ENCODE data around the gene MC2R. TPM values are rescaled to one million over a fixed set of nuclear protein-coding genes. Genes with fewer than 3 reads are reported as not detected.

MC2R gene
- total and polyA plus RNA-seq, 2 of the 4 experiments (the other 2 are of a cell fraction) = not detected

- no peak overlapping the region for H2AK9ac ChIP-seq (replicated peaks; ENCODE audit: low read depth, low read length, poor library complexity)
- no peak overlapping the region for H2BK5ac ChIP-seq (ENCODE audit: low read depth, low read length, poor library complexity, severe bottlenecking)
- no peak overlapping the region for H3K9ac ChIP-seq (ENCODE audit: low read depth, low read length)
- no peak overlapping the region for H3K14ac ChIP-seq (replicated peaks; ENCODE audit: low read depth, low read length)
- no peak overlapping the region for H3K27ac ChIP-seq (ENCODE audit: insufficient read depth, low read length)
- H2BK120ac ChIP-seq (ENCODE audit: low read depth, low read length) = no peak overlapping the region
- CTCF ChIA-PET = no interaction called here
- no peak overlapping the region for H2BK15ac ChIP-seq (ENCODE audit: low read depth, low read length)
- H3K4me3 ChIP-seq (ENCODE audit: insufficient read depth, low read depth, low read length) = no peak overlapping the region
- BruUV-seq (replicated peaks) = no TSS peak
- no peak overlapping the region for H4K5ac ChIP-seq (ENCODE audit: low read depth, low read length)
- no peaks in the 10 kb centered on the region for H4K20me1 ChIP-seq (ENCODE audit: insufficient read depth, low read length)
- no peak overlapping the region for H3K4ac ChIP-seq (ENCODE audit: low read depth, low read length)
- H3K9me1 ChIP-seq (ENCODE audit: insufficient read depth, low read length) = no peaks in the 10 kb centered on the region
- H3K4me1 ChIP-seq (ENCODE audit: control insufficient read depth, insufficient read depth, low read length) = no peaks in the 10 kb centered on the region
- H3K56ac ChIP-seq (ENCODE audit: extremely low read depth, insufficient read depth, low read length) = no peak overlapping the region
- ATAC-seq (ENCODE audit: low read depth) (no peak), DNase-seq (no peak)
- intact Hi-C loops (cut with micrococcal nuclease) = no loop called here
- WGBS, 2 experiments (ENCODE audit: extremely low coverage in 2 of 2, insufficient read length in 1 of 2) = 80% methylated on average over 1 of the region's 6 CpGs; no CpG with 5 or more reads in 1 of the 2 experiments
- dilution Hi-C loops (cut with HindIII; ENCODE audit: low sequenced_read_pairs, unreplicated experiment) = no loop called here
- H3K9me3 ChIP-seq (ENCODE audit: control insufficient read depth, insufficient read depth, low read length) = peaks cover 7% of the 10 kb centered on the region
- no peaks in the 10 kb centered on the region for H3K27me3 ChIP-seq (ENCODE audit: control insufficient read depth, insufficient read depth, low read length)
- in situ Hi-C loops (cut with MboI; ENCODE audit: low sequenced_read_pairs) = no loop called here
- H3K4me2 ChIP-seq (ENCODE audit: low read depth, low read length) = no peak overlapping the region
- H3K36me3 ChIP-seq (ENCODE audit: control insufficient read depth, insufficient read depth, low read length) = no peaks in the 10 kb centered on the region
- H3K23ac ChIP-seq (ENCODE audit: low read depth, low read length) = no peak overlapping the region
- no peak overlapping the region for H2AK5ac ChIP-seq (ENCODE audit: low read depth, low read length)
- no peak overlapping the region for H2AFZ ChIP-seq (replicated peaks; ENCODE audit: low read length, poor library complexity)
- no peak overlapping the region for H2BK20ac ChIP-seq (ENCODE audit: low read depth, low read length)
- H3K18ac ChIP-seq (ENCODE audit: low read depth, low read length) = no peak overlapping the region
- H4K91ac ChIP-seq (ENCODE audit: insufficient read depth, low read depth, low read length) = no peak overlapping the region
- TF ChIP-seq FOS (IDR thresholded peaks at IDR 0.05; ENCODE audit: low read depth, low read length) (no peak), SMC3 (IDR thresholded peaks at IDR 0.05; ENCODE audit: low read depth, low read length) (no peak), RFX5 (IDR thresholded peaks at IDR 0.05; ENCODE audit: low read depth, low read length) (no peak), MAZ (IDR thresholded peaks at IDR 0.05; ENCODE audit: borderline replicate concordance, low read depth, low read length) (no peak), CHD1 (IDR thresholded peaks at IDR 0.05; ENCODE audit: low read depth, low read length) (no peak), BHLHE40 (IDR thresholded peaks at IDR 0.05; ENCODE audit: low read depth, low read length) (no peak)
- no peaks in the 10 kb centered on the region for H3K79me1 ChIP-seq (ENCODE audit: low read depth in 1 of 2, low read length in 2 of 2)
- H4K8ac ChIP-seq (ENCODE audit: low read depth in 2 of 2, low read length in 2 of 2) = no peak overlapping the region
- POLR2A ChIA-PET (ENCODE audit: unreplicated experiment) = no interaction called here
These were observed 80.1 kb downstream of the MC2R start for GRCh38 chr18:13835202-13835601.

All from IMR-90 (cell line).